HG02943 (cell line): ENCODE data around the gene WDR6.

Experiments
- ATAC-seq: cut with Tn5 transposase; IDR thresholded peaks from one replicate; pipeline ENCODE4 v1.9.1; 2021; ENCODE audit warnings: mild to moderate bottlenecking, low read depth, moderate library complexity; ENCODE audit not compliant: unreplicated experiment

Gene WDR6

DNA sequence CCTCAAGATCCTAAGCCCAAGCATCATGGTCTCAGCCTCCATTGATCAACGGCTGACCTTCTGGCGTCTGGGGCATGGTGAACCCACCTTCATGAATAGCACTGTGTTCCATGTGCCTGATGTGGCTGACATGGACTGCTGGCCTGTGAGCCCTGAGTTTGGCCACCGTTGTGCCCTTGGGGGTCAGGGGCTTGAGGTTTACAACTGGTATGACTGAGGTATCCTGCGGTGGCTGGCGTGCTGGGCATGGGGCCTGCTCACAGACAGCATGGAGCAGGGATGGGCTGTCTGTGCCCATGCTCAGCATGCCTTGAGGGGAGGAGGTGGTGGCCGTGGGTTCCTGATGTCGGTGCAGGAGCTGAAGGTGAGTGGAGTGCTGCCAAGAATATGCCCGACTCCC is 7.9 kb downstream of the WDR6 start:
- ATAC-seq: no peak

GRCh38 chr3:49015765-49016164 is 8.6 kb downstream of the WDR6 start:
- ATAC-seq: no peak

DNA sequence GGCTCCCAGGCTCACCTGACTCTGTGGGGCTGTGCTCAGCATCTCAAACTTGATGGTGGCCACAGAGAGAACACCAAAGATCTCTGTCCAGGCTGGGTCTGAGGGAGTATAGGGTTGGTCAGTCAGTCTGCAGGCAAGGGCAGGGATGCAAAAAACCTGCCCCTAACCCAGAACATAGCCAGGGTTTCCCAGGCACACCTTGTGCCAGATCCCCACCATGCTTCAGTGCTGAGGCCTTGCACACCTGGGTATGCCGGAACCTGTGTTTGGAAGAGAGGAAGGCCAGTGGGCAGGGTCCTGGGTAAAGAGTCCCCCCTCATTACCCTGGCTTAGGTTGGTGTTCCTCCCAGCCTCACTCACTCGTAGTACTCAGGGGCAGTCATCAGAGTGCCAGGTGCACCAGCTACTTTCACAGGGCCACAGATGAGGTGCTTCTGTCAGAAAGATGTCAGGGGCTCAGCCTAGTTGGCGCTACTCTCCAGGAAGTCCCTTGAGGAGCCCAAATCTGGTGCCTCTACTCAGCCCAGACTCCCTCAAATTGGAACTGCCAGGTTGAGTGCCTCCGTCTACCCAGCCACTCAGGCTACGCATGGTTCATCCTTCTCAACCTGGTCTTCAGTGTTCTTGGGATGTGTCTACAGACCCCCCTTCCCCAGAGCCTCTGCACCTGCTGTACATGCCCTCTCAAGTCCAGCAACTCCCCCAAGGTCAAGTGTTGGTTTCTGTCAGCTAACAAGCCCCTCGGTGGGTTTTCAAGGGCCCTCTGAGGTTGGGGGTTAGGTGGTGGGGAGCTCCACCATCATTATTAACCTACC is 9.4 kb downstream of the WDR6 start:
- no peak for ATAC-seq

DNA sequence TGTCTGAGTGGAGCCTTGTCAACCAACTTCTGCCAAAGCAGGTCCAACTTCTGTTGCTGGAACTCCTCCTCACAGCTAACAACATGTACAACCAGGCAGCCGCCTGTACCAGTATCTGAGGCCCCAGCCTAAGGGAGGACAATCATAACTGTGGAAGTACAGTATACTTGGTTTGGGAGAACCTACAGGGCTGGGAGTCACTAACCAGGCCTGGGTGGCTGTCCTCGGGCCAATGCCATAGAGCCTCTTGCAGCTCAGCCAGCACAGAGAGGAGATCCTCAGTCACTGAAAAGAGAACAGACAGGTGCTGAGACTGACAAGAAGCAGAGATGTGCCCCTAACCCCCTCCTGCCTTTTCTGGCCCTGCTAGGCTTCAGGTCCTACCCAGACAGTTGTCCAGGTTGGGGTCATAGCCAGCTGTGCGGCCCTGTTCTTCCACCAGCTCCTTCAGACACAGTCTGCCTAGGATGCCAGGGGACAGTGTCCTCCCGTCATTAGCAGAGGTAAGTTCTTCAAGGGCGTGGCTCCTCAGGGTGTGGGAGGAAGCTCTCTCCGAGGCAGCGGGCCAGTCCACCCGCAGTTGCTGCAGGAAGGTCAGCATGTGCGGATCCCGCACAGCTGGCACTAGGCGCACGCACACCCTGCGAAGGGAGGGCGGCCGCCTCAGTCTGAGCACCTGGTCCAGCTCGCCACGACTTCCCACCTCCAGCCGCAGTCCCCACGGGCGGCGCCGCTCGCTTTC is 10.2 kb downstream of the WDR6 start:
- ATAC-seq: no peak

GRCh38 chr3:49017971-49018706 is 10.9 kb downstream of the WDR6 start, which contains the start of gene DALRD3:
Gene DALRD3 (minus strand): TSS chr3:49018580. CDS start chr3:49018564, 16 bp downstream.
- ATAC-seq: no peak

DNA sequence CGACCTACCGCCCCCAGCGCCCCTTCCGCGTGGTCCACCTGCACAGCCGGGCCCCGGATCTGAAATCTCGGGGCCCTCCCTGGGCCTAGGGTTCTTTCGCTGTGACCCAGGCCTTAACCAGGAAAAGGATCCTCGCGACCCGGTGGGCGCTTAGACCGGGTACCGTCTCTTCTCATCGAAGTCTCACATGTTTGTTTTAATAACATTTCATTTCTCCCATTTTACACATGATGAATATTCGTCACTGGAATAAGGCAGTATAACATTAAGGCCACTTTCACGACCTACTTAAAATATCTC is 11.5 kb downstream of the WDR6 start:
- no peak for ATAC-seq

- no peak for ATAC-seq
Measured at GRCh38 chr3:49019941-49020329, 12.7 kb downstream of the WDR6 start.

GRCh38 chr3:49020330-49021212 is 13.4 kb downstream of the WDR6 start:
- no peak for ATAC-seq

- ATAC-seq: peak; percentile 62
Measured at GRCh38 chr3:49021213-49021812, 14.1 kb downstream of the WDR6 start.

GRCh38 chr3:49021813-49022687 is 14.9 kb downstream of the WDR6 start, which contains the start of gene NDUFAF3:
Gene NDUFAF3 (plus strand): TSS chr3:49022121. CDS start chr3:49022145, 24 bp downstream.
- peak; percentile 51 for ATAC-seq

DNA sequence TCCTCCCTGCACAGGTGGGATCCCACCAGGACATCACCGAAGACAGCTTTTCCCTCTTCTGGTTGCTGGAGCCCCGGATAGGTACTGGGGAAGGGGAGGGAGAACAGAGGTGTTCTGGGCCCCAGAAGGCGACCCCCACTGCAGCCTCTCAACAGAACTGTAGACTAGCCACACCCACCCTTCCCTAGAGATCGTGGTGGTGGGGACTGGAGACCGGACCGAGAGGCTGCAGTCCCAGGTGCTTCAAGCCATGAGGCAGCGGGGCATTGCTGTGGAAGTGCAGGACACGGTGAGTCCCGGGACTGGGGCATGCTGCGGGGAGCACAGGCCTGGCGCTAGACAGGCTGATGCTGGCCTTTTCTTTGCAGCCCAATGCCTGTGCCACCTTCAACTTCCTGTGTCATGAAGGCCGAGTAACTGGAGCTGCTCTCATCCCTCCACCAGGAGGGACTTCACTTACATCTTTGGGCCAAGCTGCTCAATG is 15.5 kb downstream of the WDR6 start:
- no peak for ATAC-seq

- no peak for ATAC-seq
Measured at GRCh38 chr3:49023775-49024174, 16.6 kb downstream of the WDR6 start.

GRCh38 chr3:49024449-49024848 is 17.3 kb downstream of the WDR6 start:
- ATAC-seq: no peak

- no peak for ATAC-seq
Measured at GRCh38 chr3:49025005-49025792, 18.0 kb downstream of the WDR6 start.

- ATAC-seq: no peak
Measured at GRCh38 chr3:49025793-49026520, 18.8 kb downstream of the WDR6 start.

DNA sequence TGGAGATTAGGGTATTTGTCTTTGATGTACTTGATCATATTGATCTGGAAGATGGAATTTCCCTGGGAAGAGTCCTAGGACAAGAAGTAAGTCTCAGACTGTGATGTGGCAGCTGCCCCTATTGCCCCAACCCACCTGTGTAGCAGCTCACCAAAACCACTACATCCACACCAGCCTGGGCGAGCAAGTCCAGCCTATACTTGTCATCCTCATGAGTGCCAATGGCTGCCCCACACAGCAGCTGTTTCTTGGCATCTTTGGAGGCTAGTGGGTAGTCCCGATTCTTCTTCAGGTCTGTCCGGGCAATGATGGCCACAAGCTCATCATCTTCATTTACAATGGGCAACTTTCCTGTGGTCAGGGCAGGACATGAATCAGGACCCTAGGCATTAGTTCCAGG is 19.3 kb downstream of the WDR6 start:
- no peak for ATAC-seq

DNA sequence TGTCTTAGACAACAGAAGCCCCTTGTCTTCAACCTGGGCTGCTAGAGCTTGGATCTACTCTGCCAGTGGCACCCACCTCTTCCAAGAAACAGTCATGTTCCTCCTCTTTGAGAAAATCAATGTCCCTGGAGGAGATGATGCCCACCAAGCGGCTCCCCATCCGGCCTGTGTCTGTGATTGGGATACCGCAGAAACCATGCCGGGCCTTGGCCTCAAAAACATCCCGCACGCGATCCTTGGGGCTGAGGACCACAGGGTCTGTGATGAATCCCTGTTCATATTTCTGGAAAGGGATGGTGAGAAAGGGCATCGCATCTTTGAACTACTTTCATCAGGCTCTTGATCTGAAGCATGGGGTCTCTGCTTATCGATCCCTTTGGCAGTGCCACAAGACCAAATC is 20.4 kb downstream of the WDR6 start:
- no peak for ATAC-seq
